OCI-LY3 (cell line): ENCODE measurements around the gene SCARB2.

Experiments
- H2AFZ ChIP-seq: fragments of 200-600, 300-600 bp; shearing (Covaris generic); 2 replicates; pipeline ENCODE4 v1.6.0; 2014; ENCODE audit warnings: antibody characterized with exemption, low read depth, low read length
- H3K27ac ChIP-seq: fragments of 200-600, 300-600 bp; sonication (generic); 2 replicates; pipeline ENCODE4 v1.5.1; 2014; ENCODE audit warnings: mild to moderate bottlenecking, low read length, moderate library complexity, mixed read lengths
- H3K27me3 ChIP-seq: fragments of 200-600, 300-600 bp; sonication (generic); 2 replicates; pipeline ENCODE4 v1.6.1; 2014; ENCODE audit warnings: low read depth, low read length, mixed read lengths
- H3K36me3 ChIP-seq: fragments of 200-600, 300-600 bp; sonication (generic); replicated peaks from 2 replicates; pipeline ENCODE3; 2014; ENCODE audit warnings: low read depth, low read length, mixed read lengths
- H3K4me1 ChIP-seq: fragments of 300-600, 200-600 bp; sonication (generic); 2 replicates; pipeline ENCODE4 v1.6.1; 2014; ENCODE audit warnings: low read length, mixed read lengths
- H3K4me2 ChIP-seq: fragments of 200-600, 300-600 bp; sonication (generic); 2 replicates; pipeline ENCODE4 v1.6.1; 2014; ENCODE audit warnings: low read length, mixed read lengths
- H3K4me3 ChIP-seq: fragments of 300-600, 200-600 bp; sonication (generic); 2 replicates; pipeline ENCODE4 v1.5.1; 2014; ENCODE audit warnings: antibody characterized with exemption, mild to moderate bottlenecking, low read length, moderate library complexity
- H3K79me2 ChIP-seq: fragments of 300-600, 200-600 bp; shearing (Covaris generic); 2 replicates; pipeline ENCODE4 v1.6.1; 2014; ENCODE audit warnings: mild to moderate bottlenecking, low read length, mixed read lengths
- H3K9ac ChIP-seq: fragments of 300-600, 200-600 bp; shearing (Covaris generic); 2 replicates; pipeline ENCODE4 v1.6.0; 2014; ENCODE audit warnings: mild to moderate bottlenecking, low read length, moderate library complexity
- H3K9me3 ChIP-seq: fragments of 200-600, 300-600 bp; shearing (Covaris generic); 2 replicates; pipeline ENCODE4 v1.6.1; 2014; ENCODE audit warnings: low read length, mixed read lengths; ENCODE audit not compliant: insufficient read depth
- H4K20me1 ChIP-seq: fragments of 200-600, 300-600 bp; sonication (generic); 2 replicates; pipeline ENCODE4 v1.6.1; 2016; ENCODE audit warnings: low read length, mixed read lengths; ENCODE audit not compliant: insufficient read depth
- CTCF ChIP-seq: fragments of 200-600, 300-600 bp; sonication (generic); IDR thresholded peaks from 2 replicates; pipeline ENCODE4 v1.5.1; 2014; ENCODE audit warnings: antibody characterized with exemption, low read length, low read depth
- EZH2phosphoT487 ChIP-seq: fragments of 200-600 bp; shearing (Covaris generic); IDR thresholded peaks from 2 replicates; pipeline ENCODE4 v1.6.1; 2018; ENCODE audit warnings: antibody characterized with exemption, mixed run types, low read depth

SCARB2 gene

DNA sequence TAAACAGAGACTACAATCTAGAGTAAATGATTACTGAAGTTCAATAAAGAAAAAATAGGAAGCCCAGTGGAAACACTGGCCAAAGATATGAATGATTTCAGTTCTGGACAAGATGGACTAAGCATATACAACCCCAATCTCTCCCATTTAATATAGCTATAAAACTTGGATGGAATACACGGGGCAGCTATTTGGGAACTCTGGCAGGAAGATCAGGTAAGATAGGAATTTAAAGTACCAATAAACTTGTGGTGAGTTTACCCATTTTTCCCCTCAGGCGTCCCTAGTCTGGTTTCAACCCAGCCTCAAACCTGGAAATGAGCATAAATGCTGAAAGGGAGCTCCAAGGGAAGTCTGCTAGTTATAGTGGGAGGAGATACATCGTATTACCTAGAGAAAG is 85.9 kb downstream of the SCARB2 start:
- H3K79me2 ChIP-seq: no peaks in the 10 kb centered on the region; the same call in 1 of the 2 replicates
- H2AFZ ChIP-seq: no peak overlapping the region
- H3K27me3 ChIP-seq: no peaks in the 10 kb centered on the region
- no peak overlapping the region for H3K27ac ChIP-seq
- no peaks in the 10 kb centered on the region for H3K4me1 ChIP-seq
- no peaks in the 10 kb centered on the region for H4K20me1 ChIP-seq
- peaks cover 47% of the 10 kb centered on the region for H3K36me3 ChIP-seq
- no peak for TF ChIP-seq EZH2phosphoT487
- TF ChIP-seq CTCF: no peak
- H3K9ac ChIP-seq: no peak overlapping the region
- no peaks in the 10 kb centered on the region for H3K9me3 ChIP-seq
- H3K4me3 ChIP-seq: no peak overlapping the region
- no peak overlapping the region for H3K4me2 ChIP-seq

DNA sequence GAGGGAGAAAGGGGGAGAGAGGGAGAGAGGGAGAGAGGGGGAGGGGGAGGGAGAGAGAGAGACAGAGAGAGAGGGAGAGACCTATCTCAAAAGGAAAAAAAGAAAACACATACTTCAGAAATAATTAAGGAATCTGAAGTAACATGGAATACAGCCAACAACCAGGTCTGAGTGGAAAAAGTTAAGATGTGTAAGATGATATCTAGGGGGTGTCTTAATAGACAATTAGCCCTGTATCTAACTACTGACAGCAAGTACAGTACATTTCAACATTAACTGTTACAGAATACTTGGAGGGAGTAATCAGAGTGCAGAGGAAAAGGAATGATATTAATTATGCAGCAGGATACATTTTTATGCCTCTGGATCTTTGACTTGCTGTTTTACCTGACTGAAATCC is 87.8 kb downstream of the SCARB2 start:
- Histone ChIP-seq H3K36me3 (peaks cover 54% of the 10 kb centered on the region), H3K27ac (no peak overlapping the region)
- TF ChIP-seq CTCF (no peak), EZH2phosphoT487 (no peak)

GRCh38 chr4:76120199-76120598 is 93.4 kb downstream of the SCARB2 start:
- Histone ChIP-seq H3K36me3 (peaks cover 65% of the 10 kb centered on the region), H3K4me1 (no peaks in the 10 kb centered on the region), H3K4me3 (no peak overlapping the region), H3K79me2 (no peaks in the 10 kb centered on the region), H3K9ac (no peak overlapping the region), H3K27me3 (no peaks in the 10 kb centered on the region), H3K27ac (no peak overlapping the region), H3K9me3 (no peaks in the 10 kb centered on the region), H3K4me2 (no peak overlapping the region), H2AFZ (no peak overlapping the region), H4K20me1 (no peaks in the 10 kb centered on the region)
- TF ChIP-seq EZH2phosphoT487 (no peak), CTCF (no peak)

More for the DNA sequence above, 87.8 kb downstream of the SCARB2 start:
- Histone ChIP-seq H3K9ac (no peak overlapping the region), H3K4me1 (no peaks in the 10 kb centered on the region), H3K27me3 (no peaks in the 10 kb centered on the region), H2AFZ (no peak overlapping the region), H4K20me1 (no peaks in the 10 kb centered on the region), H3K4me2 (no peak overlapping the region), H3K4me3 (no peak overlapping the region), H3K9me3 (no peaks in the 10 kb centered on the region), H3K79me2 (no peaks in the 10 kb centered on the region; the same call in 1 of the 2 replicates)

DNA sequence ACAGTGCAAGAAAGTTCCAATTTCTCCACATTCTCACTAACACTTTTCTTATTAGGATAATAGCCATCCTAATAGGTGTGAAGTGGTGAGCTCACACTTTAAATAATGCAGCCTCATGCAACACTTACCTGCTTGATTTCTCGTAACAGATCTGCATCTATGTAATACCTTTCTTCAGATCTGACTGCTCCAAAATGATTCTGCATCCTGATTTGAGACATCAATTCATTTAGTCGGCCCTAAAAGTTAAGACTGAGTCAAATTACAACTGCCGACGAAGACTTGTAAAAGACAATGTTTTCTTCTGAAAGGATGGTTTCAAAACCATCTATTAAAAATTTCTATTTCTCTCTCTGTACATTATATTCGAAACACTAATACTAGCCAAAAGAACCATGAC is 96.1 kb downstream of the SCARB2 start:
- H3K79me2 ChIP-seq: no peaks in the 10 kb centered on the region
- H3K4me1 ChIP-seq: no peaks in the 10 kb centered on the region
- H3K4me3 ChIP-seq: no peak overlapping the region
- H3K9ac ChIP-seq: no peak overlapping the region
- H4K20me1 ChIP-seq: no peaks in the 10 kb centered on the region
- TF ChIP-seq CTCF: no peak
- TF ChIP-seq EZH2phosphoT487: no peak
- peaks cover 64% of the 10 kb centered on the region for H3K36me3 ChIP-seq
- H3K4me2 ChIP-seq: no peak overlapping the region
- no peaks in the 10 kb centered on the region for H3K9me3 ChIP-seq
- H2AFZ ChIP-seq: no peak overlapping the region
- no peak overlapping the region for H3K27ac ChIP-seq
- no peaks in the 10 kb centered on the region for H3K27me3 ChIP-seq
